GM18526 (cell line): ENCODE measurements around the gene KPRP.

ENCODE experiments used
- POLR2A ChIP-seq: IDR thresholded peaks from 3 replicates; pipeline ENCODE4 v1.6.1; 2011; ENCODE audit not compliant: insufficient read length; ENCODE audit errors: extremely low read depth

Gene KPRP

GRCh38 chr1:152757747-152758146 lies at the start of gene KPRP:
TSS of gene KPRP (plus strand) at chr1:152758025. CDS start at chr1:152759589, 1,564 bp downstream.
- no peak for TF ChIP-seq POLR2A

- TF ChIP-seq POLR2A, result no peak
Measured at GRCh38 chr1:152718238-152718637, 39.6 kb upstream of the KPRP start.

- TF ChIP-seq POLR2A, result no peak
Measured at GRCh38 chr1:152725261-152725660, 32.6 kb upstream of the KPRP start.

GRCh38 chr1:152728986-152729385 lies 28.8 kb upstream of the KPRP start:
- TF ChIP-seq POLR2A, result no peak

GRCh38 chr1:152735648-152736047 lies 22.2 kb upstream of the KPRP start:
- TF ChIP-seq POLR2A, result no peak

- TF ChIP-seq POLR2A, result no peak
Measured at GRCh38 chr1:152737997-152738396, 19.8 kb upstream of the KPRP start.

- TF ChIP-seq POLR2A, result no peak
Measured at GRCh38 chr1:152739841-152740240, 18.0 kb upstream of the KPRP start.

- TF ChIP-seq POLR2A, result no peak
Measured at GRCh38 chr1:152741656-152742055, 16.2 kb upstream of the KPRP start.

GRCh38 chr1:152743371-152744145 lies 14.3 kb upstream of the KPRP start:
- no peak for TF ChIP-seq POLR2A

- TF ChIP-seq POLR2A, result no peak
Measured at GRCh38 chr1:152745289-152745704, 12.5 kb upstream of the KPRP start.

GRCh38 chr1:152745765-152746444 lies 11.9 kb upstream of the KPRP start:
- TF ChIP-seq POLR2A, result no peak

GRCh38 chr1:152747831-152748230 lies 10.0 kb upstream of the KPRP start:
- no peak for TF ChIP-seq POLR2A

- no peak for TF ChIP-seq POLR2A
Measured at GRCh38 chr1:152752225-152752624, 5.6 kb upstream of the KPRP start.

- no peak for TF ChIP-seq POLR2A
Measured at GRCh38 chr1:152753586-152753985, 4.2 kb upstream of the KPRP start.

GRCh38 chr1:152756872-152757271 lies 953 bp upstream of the KPRP start:
- TF ChIP-seq POLR2A, result no peak

- no peak for TF ChIP-seq POLR2A
Measured at GRCh38 chr1:152758636-152759035, 811 bp downstream of the KPRP start.
